Muscle layer of colon (tissue), 2 donors: Measurements from ENCODE around the gene PIK3CA.
"Not testable (repeated sequence)": the region's sequence is repeated elsewhere in the genome, so short reads cannot be mapped to it uniquely, and the experiment has no call there.

Source experiments
- H3K27ac ChIP-seq: one replicate; pipeline ENCODE4 v1.7.0; 2013; ENCODE audit warnings: low read depth, mild to moderate bottlenecking, low read length, moderate library complexity
- H3K27me3 ChIP-seq, 2 donors: one replicate each; pipeline ENCODE4 v1.7.0; 2013; ENCODE audit warnings: low read length in 2 of 2, mild to moderate bottlenecking in 2 of 2; ENCODE audit not compliant: insufficient read depth in 2 of 2, control insufficient read depth in 1 of 2
- H3K36me3 ChIP-seq: one replicate; pipeline ENCODE4 v1.7.0; 2013; ENCODE audit warnings: mild to moderate bottlenecking, low read length; ENCODE audit not compliant: insufficient read depth
- H3K4me1 ChIP-seq: one replicate; pipeline ENCODE4 v1.7.0; 2013; ENCODE audit warnings: mild to moderate bottlenecking, low read length; ENCODE audit not compliant: insufficient read depth
- H3K4me3 ChIP-seq, 2 donors: one replicate each; pipeline ENCODE4 v1.7.0; 2013; ENCODE audit warnings: low read length in 2 of 2, low read depth in 1 of 2, mild to moderate bottlenecking in 1 of 2, moderate library complexity in 1 of 2
- H3K9ac ChIP-seq: one replicate; pipeline ENCODE4 v1.7.0; 2013; ENCODE audit warnings: low read length
- H3K9me3 ChIP-seq: one replicate; pipeline ENCODE4 v1.7.0; 2013; ENCODE audit warnings: mild to moderate bottlenecking, low read length
- donor health status: abdominal sarcoma.
- donor health status: Adenocarcinoma of cecum.

Gene PIK3CA

DNA sequence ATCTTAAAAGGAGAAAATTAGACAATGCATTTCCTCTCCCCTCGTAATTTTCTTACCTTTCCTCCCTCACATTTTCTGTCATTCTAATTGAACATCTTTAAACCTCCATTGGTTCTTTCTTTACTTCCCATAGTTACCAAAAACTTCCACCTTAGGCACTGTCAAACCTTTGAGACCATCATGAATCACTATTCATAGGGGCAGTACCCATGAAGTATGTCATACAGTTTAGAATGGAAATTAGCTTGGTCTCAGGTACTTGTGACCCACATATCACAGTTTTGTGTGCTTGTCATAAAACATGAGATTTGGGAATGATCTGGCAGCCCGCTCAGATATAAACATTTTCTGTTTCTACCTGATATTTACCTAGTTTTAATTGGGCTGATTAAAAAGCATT, 52.6 kb downstream of the PIK3CA start:
- Histone ChIP-seq H3K36me3 (peaks cover 8% of the 10 kb centered on the region), H3K4me1 (peaks cover 11% of the 10 kb centered on the region), H3K4me3 (no peak overlapping the region), H3K9ac (no peak overlapping the region), H3K9me3 (no peaks in the 10 kb centered on the region), H3K27ac (no peak overlapping the region), H3K27me3 (no peaks in the 10 kb centered on the region)

DNA sequence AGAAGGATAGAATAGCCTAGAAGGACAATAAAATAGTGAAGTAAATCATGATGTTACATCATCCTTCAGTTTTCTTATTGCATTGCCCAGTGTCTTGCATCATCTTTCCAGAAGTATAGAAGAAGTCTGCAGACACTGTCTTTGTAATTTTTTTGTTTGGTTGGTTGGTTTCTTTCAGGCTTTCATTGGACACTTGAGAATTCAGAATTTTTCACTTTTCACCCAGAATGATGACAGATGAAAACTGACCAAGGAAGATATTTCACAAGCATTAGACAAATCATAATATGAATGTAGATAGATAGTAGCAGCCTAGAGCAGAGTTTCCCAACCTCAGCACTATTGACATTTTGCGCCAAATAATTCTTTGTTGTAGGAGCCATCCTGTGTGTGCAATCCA, 67.4 kb downstream of the PIK3CA start:
- H3K4me3 ChIP-seq, H3K27me3 ChIP-seq, H3K4me1 ChIP-seq, H3K27ac ChIP-seq, H3K9ac ChIP-seq, H3K9me3 ChIP-seq: not testable (repeated sequence)
- H3K36me3 ChIP-seq = peaks cover 18% of the 10 kb centered on the region

DNA sequence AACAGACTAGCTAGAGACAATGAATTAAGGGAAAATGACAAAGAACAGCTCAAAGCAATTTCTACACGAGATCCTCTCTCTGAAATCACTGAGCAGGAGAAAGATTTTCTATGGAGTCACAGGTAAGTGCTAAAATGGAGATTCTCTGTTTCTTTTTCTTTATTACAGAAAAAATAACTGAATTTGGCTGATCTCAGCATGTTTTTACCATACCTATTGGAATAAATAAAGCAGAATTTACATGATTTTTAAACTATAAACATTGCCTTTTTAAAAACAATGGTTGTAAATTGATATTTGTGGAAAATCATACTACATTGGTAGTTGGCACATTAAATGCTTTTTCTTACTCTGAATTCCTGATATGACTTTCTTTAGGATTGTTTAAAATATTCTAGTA, 70.1 kb downstream of the PIK3CA start:
- not testable (repeated sequence) for H3K9me3 ChIP-seq, H3K4me3 ChIP-seq, H3K4me1 ChIP-seq, H3K27me3 ChIP-seq, H3K27ac ChIP-seq, H3K9ac ChIP-seq
- peaks cover 11% of the 10 kb centered on the region for H3K36me3 ChIP-seq

DNA sequence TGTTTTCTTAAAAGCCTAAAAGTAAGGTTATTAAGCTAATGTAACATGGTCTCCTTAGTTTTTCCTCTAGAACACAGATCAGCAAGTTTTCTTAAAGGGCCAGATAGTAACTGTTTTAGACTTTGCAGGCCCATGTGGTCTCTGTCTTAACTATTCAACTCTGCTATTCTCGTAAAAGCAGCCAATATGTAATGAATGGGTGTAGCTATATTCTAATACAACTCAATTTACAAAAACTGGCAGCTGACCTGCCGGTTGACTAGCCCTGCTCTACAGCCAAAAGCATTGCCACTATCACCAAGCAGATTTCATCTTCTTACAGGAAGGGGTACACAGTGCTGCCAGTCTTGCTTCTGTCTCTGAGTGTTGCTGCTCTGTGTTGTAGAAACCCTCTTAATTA, 75.4 kb downstream of the PIK3CA start:
- Histone ChIP-seq H3K9ac (no peak overlapping the region), H3K4me3 (no peak overlapping the region), H3K4me1 (no peaks in the 10 kb centered on the region), H3K27me3 (no peaks in the 10 kb centered on the region), H3K36me3 (peaks cover 20% of the 10 kb centered on the region), H3K27ac (no peak overlapping the region), H3K9me3 (no peaks in the 10 kb centered on the region)

DNA sequence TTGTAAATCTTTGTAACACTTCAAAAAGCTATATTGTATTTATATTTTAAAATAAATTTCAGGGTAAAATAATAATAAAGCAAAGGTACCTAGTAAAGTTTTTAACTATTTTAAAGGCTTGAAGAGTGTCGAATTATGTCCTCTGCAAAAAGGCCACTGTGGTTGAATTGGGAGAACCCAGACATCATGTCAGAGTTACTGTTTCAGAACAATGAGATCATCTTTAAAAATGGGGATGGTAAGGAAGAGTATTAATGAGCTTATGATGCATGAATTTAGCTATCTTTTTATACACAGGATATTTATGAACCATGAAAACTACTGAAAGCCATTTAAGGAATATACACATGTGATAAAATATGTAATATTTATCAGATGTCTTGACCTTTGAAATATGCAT, 76.4 kb downstream of the PIK3CA start:
- Histone ChIP-seq H3K9me3 (no peaks in the 10 kb centered on the region), H3K4me3 (no peak overlapping the region), H3K9ac (no peak overlapping the region), H3K27me3 (no peaks in the 10 kb centered on the region), H3K27ac (no peak overlapping the region), H3K36me3 (peaks cover 20% of the 10 kb centered on the region), H3K4me1 (no peaks in the 10 kb centered on the region)

DNA sequence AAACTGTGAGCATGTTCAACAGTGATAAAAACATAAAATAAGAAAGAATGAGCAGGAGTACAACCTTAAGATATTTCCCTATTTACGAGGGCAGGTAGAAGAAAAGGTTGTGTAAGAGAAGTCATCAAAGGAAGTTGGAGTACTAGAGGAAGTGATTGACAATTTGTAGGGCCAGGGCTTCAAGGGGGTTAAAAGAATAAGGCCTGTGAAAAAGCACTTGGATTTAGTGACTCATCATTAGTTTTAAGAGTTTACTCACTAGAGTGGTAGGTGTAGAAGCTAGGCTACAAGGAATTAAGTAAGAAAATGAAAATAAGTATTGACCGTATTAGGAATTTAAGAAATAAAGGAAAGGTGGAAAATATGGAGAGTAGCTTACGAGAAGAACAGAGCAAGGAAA, 79.2 kb downstream of the PIK3CA start:
- H3K36me3 ChIP-seq = peaks cover 31% of the 10 kb centered on the region
- no peaks in the 10 kb centered on the region for H3K4me1 ChIP-seq
- H3K27ac ChIP-seq = no peak overlapping the region
- no peaks in the 10 kb centered on the region for H3K9me3 ChIP-seq
- H3K9ac ChIP-seq = no peak overlapping the region
- H3K4me3 ChIP-seq = no peak overlapping the region
- H3K27me3 ChIP-seq = no peaks in the 10 kb centered on the region

DNA sequence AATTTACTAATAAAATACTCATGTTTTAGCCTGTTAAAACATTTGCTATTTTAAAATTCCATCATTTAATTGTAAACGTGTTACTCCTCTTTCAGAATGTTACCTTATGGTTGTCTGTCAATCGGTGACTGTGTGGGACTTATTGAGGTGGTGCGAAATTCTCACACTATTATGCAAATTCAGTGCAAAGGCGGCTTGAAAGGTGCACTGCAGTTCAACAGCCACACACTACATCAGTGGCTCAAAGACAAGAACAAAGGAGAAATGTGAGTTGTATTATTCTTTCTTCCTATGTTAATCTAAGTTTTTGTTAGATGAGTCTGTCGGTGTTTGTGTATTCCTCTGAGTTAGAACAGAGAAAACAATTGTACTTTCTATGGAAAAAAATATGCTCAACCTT, 81.0 kb downstream of the PIK3CA start:
- Histone ChIP-seq H3K4me3 (no peak overlapping the region), H3K4me1 (no peaks in the 10 kb centered on the region), H3K27ac (no peak overlapping the region), H3K27me3 (no peaks in the 10 kb centered on the region), H3K9ac (no peak overlapping the region), H3K36me3 (peaks cover 28% of the 10 kb centered on the region), H3K9me3 (no peaks in the 10 kb centered on the region)

DNA sequence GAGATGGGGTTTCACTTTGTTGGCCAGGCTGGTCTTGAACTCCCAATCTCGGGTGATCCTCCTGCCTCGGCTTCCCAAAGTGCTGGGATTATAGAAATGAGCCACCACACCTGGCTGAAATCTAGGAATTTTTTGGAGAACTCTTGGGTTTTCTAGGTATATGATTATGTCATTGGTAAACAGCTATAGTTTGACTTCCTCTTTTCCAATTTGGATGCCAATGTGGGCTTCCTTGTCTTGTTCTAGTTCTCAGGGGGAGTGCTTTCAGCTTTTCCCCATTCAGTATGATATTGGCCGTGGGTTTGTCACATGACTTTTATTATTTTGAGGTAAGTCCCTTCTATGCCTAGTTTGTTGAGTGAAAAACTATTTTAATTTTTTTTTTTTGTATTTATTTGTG, 84.9 kb downstream of the PIK3CA start:
- Histone ChIP-seq H3K36me3 (peaks cover 23% of the 10 kb centered on the region), H3K27me3 (no peaks in the 10 kb centered on the region), H3K4me1 (no peaks in the 10 kb centered on the region), H3K4me3 (no peak overlapping the region), H3K27ac (no peak overlapping the region), H3K9ac (no peak overlapping the region), H3K9me3 (no peaks in the 10 kb centered on the region)

DNA sequence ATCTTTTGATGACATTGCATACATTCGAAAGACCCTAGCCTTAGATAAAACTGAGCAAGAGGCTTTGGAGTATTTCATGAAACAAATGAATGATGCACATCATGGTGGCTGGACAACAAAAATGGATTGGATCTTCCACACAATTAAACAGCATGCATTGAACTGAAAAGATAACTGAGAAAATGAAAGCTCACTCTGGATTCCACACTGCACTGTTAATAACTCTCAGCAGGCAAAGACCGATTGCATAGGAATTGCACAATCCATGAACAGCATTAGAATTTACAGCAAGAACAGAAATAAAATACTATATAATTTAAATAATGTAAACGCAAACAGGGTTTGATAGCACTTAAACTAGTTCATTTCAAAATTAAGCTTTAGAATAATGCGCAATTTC, 86.0 kb downstream of the PIK3CA start:
- no peaks in the 10 kb centered on the region for H3K9me3 ChIP-seq
- H3K9ac ChIP-seq = no peak overlapping the region
- peaks cover 23% of the 10 kb centered on the region for H3K36me3 ChIP-seq
- no peaks in the 10 kb centered on the region for H3K4me1 ChIP-seq
- no peak overlapping the region for H3K27ac ChIP-seq
- H3K27me3 ChIP-seq = no peaks in the 10 kb centered on the region
- no peak overlapping the region for H3K4me3 ChIP-seq

DNA sequence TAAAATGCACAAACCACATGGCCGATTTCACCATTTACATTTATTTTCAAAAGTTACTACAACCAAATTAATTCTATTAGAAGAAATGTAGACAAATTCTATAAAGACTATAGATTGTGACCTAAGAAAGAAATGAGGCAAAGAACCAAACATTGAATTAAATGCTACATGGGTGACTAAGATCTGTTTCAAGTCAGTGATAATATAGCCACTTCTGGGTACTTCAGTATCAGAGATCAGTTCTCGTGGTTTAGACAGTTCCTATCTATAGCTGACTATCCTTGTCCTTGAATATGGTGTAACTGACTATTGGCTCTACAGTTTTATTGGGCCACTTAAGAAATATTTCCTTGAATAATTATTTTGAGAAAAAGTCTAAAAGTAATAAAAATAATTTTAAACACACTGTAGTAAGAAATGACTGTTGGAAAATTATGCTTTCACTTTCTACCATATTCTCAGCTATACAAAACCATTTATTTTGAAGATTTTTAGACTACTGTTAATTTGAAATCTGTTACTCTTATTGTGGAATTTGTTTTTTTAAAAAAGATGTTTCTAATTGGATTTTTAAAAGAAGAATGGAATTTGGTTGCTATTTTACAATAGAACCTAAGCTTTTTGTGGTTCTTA, 88.6 kb downstream of the PIK3CA start:
- H3K4me3 ChIP-seq = no peak overlapping the region
- H3K27me3 ChIP-seq = no peaks in the 10 kb centered on the region
- H3K27ac ChIP-seq = no peak overlapping the region
- no peaks in the 10 kb centered on the region for H3K4me1 ChIP-seq
- no peaks in the 10 kb centered on the region for H3K9me3 ChIP-seq
- peaks cover 12% of the 10 kb centered on the region for H3K36me3 ChIP-seq
- no peak overlapping the region for H3K9ac ChIP-seq

DNA sequence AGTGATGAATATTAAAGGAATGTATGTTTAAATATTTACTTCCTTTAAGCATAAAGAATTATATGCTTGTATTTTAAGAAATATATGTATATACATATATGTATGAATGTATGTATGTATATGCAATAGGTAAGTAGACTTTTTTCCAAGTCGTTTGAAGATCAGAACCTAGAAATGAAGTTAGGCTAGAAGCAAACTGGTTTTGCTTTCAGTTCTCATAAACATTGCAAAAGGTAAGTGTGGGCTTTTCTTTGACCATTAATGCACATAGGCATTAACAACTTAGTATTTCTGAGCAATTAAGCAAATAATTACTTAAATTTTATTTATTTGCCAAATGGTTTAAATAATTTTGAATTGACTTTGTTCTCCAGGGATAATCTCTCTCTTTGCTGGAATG, 92.1 kb downstream of the PIK3CA start:
- not testable (repeated sequence) for H3K27me3 ChIP-seq, H3K9ac ChIP-seq, H3K36me3 ChIP-seq, H3K27ac ChIP-seq, H3K9me3 ChIP-seq, H3K4me1 ChIP-seq, H3K4me3 ChIP-seq

DNA sequence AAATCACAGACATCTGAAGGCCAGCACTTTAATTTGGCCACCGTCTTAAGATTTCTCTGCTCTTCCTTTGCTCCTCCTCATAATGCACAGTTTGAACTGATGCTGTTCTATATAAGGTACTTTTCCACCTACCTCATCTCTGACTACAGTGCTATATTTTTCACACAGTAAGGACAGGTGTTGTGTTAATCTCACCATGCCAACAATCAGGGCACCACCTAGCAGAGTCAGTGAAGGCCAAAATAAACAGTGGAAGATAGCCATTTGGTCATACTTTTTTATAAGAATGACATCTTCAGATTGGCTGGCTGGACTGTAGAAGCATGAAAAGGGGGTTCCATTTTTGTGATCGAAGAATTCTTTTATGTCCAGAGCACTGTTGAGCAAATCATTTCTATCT, 94.7 kb downstream of the PIK3CA start:
- H3K9ac ChIP-seq, H3K27ac ChIP-seq, H3K4me3 ChIP-seq, H3K9me3 ChIP-seq, H3K36me3 ChIP-seq, H3K27me3 ChIP-seq, H3K4me1 ChIP-seq: not testable (repeated sequence)
